HG03095 (cell line): Measurements from ENCODE around the gene C3orf22.

Source experiments
- ATAC-seq: cut with Tn5 transposase; IDR thresholded peaks from one replicate; pipeline ENCODE4 v1.9.1; 2021; ENCODE audit warnings: moderate library complexity; ENCODE audit not compliant: unreplicated experiment

Gene C3orf22

DNA sequence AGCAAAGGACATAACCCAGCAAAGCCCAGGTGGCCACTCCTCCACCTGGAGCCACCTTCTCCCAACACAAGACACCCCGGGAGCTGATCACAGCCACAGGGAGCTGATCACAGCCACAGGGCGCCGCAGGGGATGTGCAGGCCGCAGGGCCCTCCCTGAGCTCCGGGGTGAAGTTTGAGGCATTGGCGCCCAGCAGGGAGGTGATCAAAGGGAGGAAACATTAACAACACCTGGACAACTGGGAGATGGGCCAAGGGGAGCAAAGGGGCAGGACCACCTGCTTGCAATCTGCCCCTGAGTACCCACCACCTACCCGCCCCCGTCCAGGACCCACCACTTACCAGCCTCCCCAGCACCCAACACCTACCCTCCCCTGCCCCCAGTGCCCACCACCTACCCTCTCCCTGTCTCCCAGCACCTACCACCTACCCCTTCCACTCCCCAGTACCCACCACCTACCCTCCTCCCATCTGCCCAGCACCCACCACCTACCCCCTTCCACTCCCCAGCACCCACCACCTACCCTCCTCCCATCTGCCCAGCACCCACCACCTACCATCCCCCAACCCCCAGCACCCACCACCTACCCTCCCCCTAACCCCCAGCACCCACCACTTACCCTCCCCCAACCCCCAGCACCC is 43.5 kb downstream of the C3orf22 start:
- ATAC-seq: no peak

DNA sequence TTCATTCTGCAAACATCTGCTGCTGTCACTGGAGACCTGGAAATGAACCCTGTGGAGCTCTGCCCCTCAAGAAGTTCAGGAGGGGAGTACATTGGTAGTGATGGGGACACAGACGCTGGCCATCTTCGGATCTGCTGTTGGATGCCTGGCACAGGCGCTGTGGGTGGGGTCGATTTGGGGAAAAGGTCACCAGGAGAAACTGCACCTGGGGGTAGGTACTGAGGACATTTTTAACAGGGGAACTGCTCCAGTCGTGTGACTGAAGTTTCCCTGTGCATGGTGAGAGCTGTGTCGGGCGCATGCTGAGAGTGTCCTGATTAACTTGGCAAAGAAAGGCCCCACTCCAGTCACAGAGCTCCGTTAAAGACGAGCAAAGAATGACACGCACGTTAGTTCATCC is 44.6 kb downstream of the C3orf22 start:
- no peak for ATAC-seq

DNA sequence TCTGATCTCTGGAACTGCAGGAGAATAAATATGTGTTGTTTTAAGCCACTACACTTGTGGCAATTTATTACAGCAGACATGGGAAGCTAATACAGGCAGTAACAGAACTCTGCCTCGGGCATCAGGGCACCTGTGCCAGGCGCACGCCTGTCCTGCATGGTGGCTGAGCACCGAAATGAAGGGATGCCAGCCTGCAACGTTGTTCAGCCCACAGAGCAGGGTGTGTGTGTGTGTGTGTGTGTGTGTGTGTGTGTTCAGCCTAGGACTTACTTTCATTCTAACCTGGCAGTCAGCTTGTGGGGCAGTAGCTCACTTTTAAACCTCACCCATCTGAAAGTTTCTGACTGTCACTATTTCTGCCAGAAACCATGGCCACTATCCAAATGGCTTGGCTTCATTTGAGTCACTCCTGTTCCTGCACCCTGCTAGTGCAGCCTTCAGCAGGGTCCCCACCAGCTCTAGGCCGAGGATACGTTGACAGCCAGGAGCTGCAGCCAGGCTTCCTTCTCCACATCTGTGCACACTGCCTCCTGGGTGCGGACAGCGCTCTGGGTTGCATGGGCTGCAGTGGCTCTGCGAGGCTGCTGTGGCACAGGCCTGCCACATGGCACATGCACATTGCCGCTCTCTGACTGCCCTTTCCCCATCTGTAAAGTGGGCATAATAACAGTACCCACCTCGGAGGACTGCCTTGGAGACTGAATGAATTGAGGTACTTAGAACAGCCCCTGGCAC is 45.6 kb downstream of the C3orf22 start:
- ATAC-seq: no peak

DNA sequence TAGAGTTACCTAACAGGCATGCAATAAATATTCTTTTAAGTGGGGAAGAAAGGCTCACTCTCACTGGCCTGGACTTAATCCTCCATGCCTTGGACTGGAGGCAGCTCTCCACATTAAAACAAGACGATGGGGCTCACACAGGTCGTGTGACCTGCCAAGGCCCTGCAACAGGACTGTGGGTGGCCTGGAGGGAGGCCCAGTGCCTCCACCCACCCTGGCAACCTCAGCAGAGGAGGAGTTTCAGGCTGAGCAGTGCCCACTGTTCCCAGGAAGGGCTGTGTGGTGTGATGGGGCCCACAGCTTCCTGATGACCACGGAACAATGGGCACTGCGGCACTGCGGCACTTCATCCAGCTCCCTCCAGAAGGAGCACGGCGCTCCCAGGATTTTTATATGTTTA is 46.7 kb downstream of the C3orf22 start:
- ATAC-seq: no peak

DNA sequence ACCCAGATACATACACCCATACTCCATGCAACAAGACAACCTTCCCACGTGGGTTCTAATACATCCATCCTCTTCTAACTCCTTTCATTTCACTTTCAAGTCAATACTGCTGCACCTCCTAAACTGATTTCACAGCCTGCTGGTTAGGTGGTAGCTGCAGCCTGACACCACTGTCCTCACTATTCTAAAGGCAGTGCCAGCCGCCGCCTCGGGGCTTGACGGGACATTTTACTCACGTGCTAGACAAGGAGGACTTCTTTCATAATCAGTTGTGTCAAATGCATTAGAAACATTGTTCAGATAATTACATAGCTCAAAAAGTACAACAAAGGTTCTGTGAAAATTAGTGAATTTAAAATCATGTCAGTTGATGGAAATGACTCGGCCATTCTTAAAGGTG is 47.4 kb downstream of the C3orf22 start:
- ATAC-seq: no peak

DNA sequence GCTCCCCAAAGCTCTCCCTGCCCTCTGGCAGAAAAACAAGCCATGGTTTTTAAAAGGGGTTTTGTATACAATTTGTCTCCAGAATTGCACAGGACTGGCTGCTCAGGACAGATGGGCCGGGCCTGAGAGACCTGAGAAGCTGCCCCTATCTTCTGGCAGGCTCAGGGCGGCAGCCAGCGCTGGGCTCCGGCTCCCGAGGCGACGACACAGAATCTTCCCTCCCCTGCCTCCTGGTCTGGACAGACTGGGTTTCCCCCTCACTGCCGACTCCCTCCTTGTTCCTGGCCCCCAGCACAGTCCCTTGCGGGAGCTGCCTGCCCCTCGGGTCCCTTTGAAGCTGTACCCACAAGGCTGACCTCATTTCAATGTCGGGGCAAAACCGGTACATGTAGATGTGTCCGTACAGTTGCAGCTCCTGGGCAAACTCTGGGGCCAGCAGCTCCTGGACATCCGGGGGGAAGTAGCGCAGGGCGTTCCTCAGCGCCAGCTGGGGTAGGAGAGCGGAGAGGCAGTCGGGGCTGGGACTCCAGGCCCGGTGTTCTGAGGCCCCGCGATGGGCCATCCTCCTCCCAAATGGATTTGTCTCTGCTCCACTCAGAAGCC is 48.3 kb downstream of the C3orf22 start:
- no peak for ATAC-seq

DNA sequence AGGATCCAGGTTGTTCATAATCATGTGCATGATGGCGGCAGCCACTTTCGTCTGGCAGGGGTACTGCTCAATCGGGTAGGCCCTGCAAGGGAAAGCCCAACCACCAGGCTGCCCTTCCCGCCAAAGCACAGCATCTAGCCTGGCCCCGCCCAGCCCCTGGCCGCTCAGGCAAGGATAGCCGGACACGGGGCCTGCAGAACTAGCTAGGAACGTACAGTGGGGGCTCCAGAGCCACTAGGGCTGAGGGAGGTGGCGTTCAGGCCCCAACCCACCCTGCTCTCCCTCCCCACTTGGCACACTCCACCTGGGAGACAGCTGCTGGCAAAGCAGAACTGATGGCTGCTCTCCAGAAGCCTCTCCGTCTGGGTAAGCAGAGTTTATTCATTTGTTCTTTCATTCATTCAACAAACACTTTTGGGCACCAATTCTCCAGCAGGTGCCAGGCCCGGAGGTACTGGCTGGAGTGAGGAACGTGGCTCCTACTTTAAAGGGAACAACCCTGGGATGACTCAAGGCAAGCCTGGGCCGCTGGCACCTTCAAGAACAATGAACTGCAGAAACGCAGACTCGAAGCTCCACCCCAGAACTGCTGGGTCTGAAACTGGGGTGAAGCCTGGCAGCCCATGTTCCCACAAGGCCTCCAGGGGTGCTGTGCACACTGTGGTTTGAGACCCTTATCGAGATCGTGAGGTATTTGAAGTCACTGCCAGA is 49.0 kb downstream of the C3orf22 start:
- no peak for ATAC-seq

DNA sequence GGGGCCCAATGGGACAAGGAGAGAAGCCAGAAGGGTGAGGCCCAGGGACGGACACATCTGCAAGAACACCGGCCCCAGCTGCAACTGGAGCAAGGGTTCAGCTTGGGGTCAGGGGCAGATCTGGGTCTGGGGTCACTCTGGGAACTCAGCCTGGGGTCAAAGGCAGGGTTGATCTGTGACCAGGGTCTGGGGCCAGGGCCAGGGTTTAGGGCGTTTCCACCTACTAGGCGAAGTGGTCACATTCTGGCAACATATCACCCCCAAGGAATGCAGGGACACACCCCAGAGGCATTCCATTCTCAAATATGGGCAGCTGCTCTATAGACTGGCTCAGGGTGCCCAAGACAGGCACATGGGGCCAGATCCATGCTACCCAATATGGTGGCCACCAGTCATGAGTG is 50.2 kb downstream of the C3orf22 start:
- no peak for ATAC-seq

DNA sequence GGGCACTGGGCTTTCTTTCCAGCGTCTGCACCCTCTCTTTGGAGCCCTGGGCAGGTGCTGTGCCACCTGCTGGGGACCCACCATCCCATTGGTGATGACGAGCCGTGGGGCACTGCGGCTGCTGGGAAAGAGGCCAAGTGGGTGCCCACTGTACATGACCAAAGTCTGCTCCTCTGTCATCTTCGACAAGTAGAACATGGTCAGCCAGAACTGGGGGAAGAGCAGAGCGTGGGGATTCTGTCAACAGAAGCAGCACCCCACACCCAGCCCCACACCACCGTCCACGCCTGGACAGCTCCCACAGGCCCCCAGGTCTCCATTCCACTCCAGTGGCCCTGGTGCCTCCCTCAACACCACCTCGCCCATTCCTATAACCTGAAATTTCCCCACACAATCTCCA is 50.8 kb downstream of the C3orf22 start:
- no peak for ATAC-seq

DNA sequence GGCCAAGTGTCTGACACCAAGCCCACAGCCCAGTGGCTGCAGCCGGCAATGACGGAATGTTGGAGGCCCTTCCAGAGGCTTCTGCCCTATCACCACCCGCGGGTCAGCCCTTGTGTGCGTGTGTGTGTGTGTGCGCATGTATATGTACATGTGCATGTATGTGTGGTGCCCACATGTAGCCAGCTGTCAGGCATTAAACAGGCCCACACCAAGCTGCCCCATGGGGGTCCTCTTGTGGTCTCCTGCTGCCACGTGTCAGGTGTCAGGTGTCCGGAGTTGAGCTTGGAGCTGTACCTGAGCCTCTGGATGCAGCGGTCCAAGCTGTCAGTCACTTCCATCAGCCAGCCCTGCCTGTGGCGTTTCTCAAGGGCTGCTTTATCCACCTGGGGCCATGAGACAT is 55.0 kb downstream of the C3orf22 start:
- ATAC-seq: no peak

DNA sequence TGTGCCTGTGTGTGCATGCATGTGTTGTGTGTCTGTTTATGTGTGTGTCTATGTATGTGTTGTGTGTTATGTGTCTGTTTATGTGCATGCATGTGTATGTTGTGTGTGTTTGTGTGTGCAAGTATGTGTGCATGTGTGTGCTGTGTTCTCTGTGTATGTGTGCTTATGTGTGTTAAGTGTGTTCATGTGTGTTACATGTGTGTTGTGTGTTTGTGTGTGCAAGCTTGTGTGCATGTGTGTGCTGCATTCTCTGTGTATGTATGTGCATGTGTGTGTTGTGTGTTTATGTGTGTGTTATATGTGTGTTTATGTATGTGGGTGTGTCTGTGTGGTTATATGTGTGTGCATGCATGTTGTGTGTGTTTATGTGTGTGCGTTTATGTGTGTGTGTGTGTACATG is 56.1 kb downstream of the C3orf22 start:
- no peak for ATAC-seq

DNA sequence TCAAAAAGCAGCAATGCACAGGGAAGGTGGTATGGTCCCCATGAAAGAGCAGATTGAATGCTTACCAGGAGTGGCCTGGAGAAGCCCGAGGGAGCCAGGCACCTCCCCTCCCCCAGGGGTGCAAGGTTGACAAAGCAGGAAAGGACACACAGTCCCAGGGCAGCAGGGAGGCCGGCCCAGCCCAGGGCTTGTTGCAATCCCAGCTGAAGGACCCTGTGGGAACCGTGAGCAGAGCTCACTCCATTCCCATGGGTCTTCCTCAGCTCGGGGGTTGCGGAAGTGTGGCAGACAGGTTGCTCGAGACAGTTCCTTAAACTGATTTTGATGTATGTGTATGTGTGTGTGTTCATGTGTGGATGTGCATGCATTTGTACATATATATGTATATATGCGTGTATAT is 57.0 kb downstream of the C3orf22 start:
- ATAC-seq: no peak

DNA sequence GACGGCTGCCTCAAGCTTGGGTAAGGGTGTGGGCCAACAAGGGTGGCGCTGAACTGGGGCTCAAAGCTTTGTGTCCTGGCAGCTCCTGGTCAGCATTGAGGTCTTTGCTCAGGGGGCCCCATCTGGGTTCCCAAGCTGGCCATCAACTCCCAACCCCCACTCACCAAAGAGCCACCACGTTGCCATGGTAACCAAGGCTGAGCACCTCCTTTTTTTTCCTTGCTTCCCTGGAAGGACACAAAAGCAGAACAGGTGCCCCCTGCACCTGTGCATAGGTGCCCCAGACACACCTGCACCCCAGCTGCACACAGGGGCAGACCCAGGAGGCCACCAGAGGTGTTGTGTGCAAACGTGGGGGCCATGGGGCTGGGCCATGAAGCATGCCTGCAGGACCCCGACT is 57.7 kb downstream of the C3orf22 start:
- ATAC-seq: no peak

DNA sequence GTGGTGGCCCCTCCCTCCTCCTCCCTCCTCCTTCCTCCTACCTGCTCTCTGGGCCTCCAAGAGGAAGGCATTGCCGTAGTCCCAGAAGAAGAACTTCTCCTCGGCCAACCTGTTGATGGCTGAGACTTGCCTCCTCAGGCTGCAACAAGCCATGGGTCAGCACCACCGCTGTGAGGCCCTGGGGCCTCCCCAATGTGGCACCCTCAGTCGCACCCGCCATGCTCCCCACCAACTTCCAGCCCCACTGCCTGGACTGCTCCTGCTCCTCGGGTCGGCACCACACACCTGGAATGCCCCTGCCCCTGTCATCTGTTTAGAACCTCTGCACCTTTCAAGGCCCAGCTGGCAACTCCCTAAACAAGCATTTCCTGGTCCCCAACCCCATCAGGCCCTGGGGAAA is 58.7 kb downstream of the C3orf22 start:
- ATAC-seq: no peak
